Stomach (tissue), 19 donors: Measurements from ENCODE around the gene ATP8A2. TPM values are rescaled to one million over a fixed set of nuclear protein-coding genes. Genes with fewer than 3 reads are reported as not detected.

Experiments
- DNase-seq, 2 donors: peaks; one replicate each; pipeline versions ENCODE4 v3.0.0 to v3.0.0-alpha.2; 2013 to 2019
- H3K27ac ChIP-seq, 5 donors: fragments of 200-600 bp in 4 of 5; sonication (generic) in 4 of 5; one replicate each; pipeline ENCODE4 v1.5.1; 2013 to 2019; ENCODE audit warnings: mild to moderate bottlenecking in 1 of 5, moderate library complexity in 1 of 5
- H3K27me3 ChIP-seq, 3 donors: fragments of 200-600 bp; sonication (generic); one replicate each; pipeline ENCODE4 v1.5.1; 2017 to 2019; ENCODE audit warnings: mixed run types in 1 of 3
- H3K36me3 ChIP-seq, 4 donors: fragments of 200-600 bp; sonication (generic); 1 replicate in 3 of 4; 2 replicates in 1 of 4; pipeline ENCODE4 v1.5.1; 2016 to 2019
- H3K4me1 ChIP-seq, 4 donors: fragments of 200-600 bp; sonication (generic); one replicate each; pipeline ENCODE4 v1.5.1; 2016 to 2019
- H3K4me3 ChIP-seq, 4 donors: fragments of 200-600 bp; sonication (generic) in 3 of 4; one replicate each; pipeline ENCODE4 v1.5.1; 2016 to 2019; ENCODE audit warnings: mild to moderate bottlenecking in 1 of 4
- H3K9me3 ChIP-seq, 4 donors: fragments of 200-600 bp; sonication (generic); one replicate each; pipeline ENCODE4 v1.5.1; 2016 to 2019
- CTCF ChIP-seq, 7 experiments: fragments of 450-650 bp in 4 of 7; fragments of 200-600 bp in 3 of 7; sonication (generic) in 3 of 7; IDR thresholded peaks; one replicate each; pipeline ENCODE4 v1.5.1; 2016 to 2019; ENCODE audit warnings: antibody characterized with exemption in 7 of 7, control low read depth in 2 of 7, mild to moderate bottlenecking in 1 of 7
- EP300 ChIP-seq: sonication (generic); formaldehyde crosslinking; IDR thresholded peaks from one replicate; pipeline ENCODE4 v1.6.1; 2017; ENCODE audit warnings: antibody characterized with exemption
- POLR2A ChIP-seq, 4 donors: fragments of 450-650 bp; IDR thresholded peaks; one replicate each; pipeline ENCODE4 v1.6.1; 2016; ENCODE audit warnings: antibody characterized with exemption in 4 of 4, control low read depth in 2 of 4, mild to moderate bottlenecking in 1 of 4, moderate library complexity in 1 of 4
- POLR2AphosphoS5 ChIP-seq, 3 donors: sonication (generic); formaldehyde crosslinking; IDR thresholded peaks; one replicate each; pipeline ENCODE4 v1.6.1; 2016; ENCODE audit warnings: antibody characterized with exemption in 3 of 3
- WGBS, 5 donors: extraction: QIAGEN DNeasy Blood & Tissue Kit in 3 of 5; methylation state at CpG; one replicate each; pipeline versions ENCODE4 v1.1.5 to v1.1.7; 2013 to 2018; 5-methylcytosine and 5-hydroxymethylcytosine counted together
- intact Hi-C: fragments of 100-400 bp; cut with DNase I; formaldehyde crosslinking; loops from one replicate; pipeline ENCODE4 v1.15.1; 2023; ENCODE audit warnings: low total_unique reads
- long read RNA-seq, 10 donors: transcript quantifications; one replicate each; lab custom pipeline, GENCODE V29; 2026
- polyA plus RNA-seq, 3 donors: library from polyadenylated mRNA; stranded (reverse); fragments of 200-250 nt; gene quantifications; one replicate each; pipeline ENCODE4 v1.2.3, GENCODE V29; 2013
- total RNA-seq, 5 donors: library from RNA; depleted of rRNA; stranded (reverse); fragments of >200 nt; gene quantifications; one replicate each; pipeline versions ENCODE4 v1.1.0 to v1.2.3, GENCODE V29; 2014 to 2016
- donor health status: healthy with polysubstance abuse.
- donor health status: Bipolar disorder and iron deficiency.
- donor health status: healthy.

ATP8A2 gene
- total RNA-seq, result 1 to 10 TPM in 2 of 5 donors, not detected in 3; 1.6 to 3.5 TPM
- under 1 TPM; 0.12 to 0.20 (median 0.15) TPM for polyA plus RNA-seq
- long read RNA-seq, donor 1, result 0 reads
- long read RNA-seq, donor 2, result 0 reads
- long read RNA-seq, donor 3, result 0 reads
- long read RNA-seq, donor 4, result 0 reads
- long read RNA-seq, donor 5, result 0 reads
- long read RNA-seq, donor 6, result 0 reads
- long read RNA-seq, donor 7, result 0 reads
- long read RNA-seq, donor 8, result 0 reads
- long read RNA-seq, donor 9, result 0 reads
- long read RNA-seq, donor 10, result 0 reads

GRCh38 chr13:25371875-25372283, at the start of gene ATP8A2:
Gene ATP8A2 (plus strand): TSS chr13:25371974. CDS start chr13:25372213, 239 bp downstream.
- no peak for TF ChIP-seq CTCF (IDR thresholded peaks at IDR 0.05)
- no peak for TF ChIP-seq POLR2A (IDR thresholded peaks at IDR 0.05)
- TF ChIP-seq EP300, result no peak
- no peak for TF ChIP-seq POLR2AphosphoS5 (IDR thresholded peaks at IDR 0.05)
- intact Hi-C loops, result no loop called here
- 1 to 4% (median 1%) methylated on average over 28 to 58 of the region's 58 CpGs; no CpG with 5 or more reads in 1 of the 5 donors for WGBS, 5 donors
- H3K4me1 ChIP-seq, result peaks cover 9 to 17% (median 13%) of the 10 kb centered on the region in 4 donors
- DNase-seq, result no peak
- H3K36me3 ChIP-seq, result no peaks in the 10 kb centered on the region
- H3K9me3 ChIP-seq, result no peaks in the 10 kb centered on the region
- H3K27me3 ChIP-seq, result peaks cover 15 to 80% (median 66%) of the 10 kb centered on the region in 3 donors
- peak within 1 kb of the TSS; percentile 39 to 56 (median 50) for H3K4me3 ChIP-seq
- no peak within 1 kb of the TSS for H3K27ac ChIP-seq

GRCh38 chr13:25324100-25324499, 47.7 kb upstream of the ATP8A2 start:
- H3K36me3 ChIP-seq, result peaks cover 47 to 99% (median 95%) of the 10 kb centered on the region in 4 donors
- DNase-seq, result no peak
- intact Hi-C loops, result no loop called here
- 34 to 60% (median 40%) methylated on average over 2 of the region's 2 CpGs for WGBS, 5 donors
- H3K4me3 ChIP-seq, result no peak overlapping the region
- no peaks in the 10 kb centered on the region for H3K9me3 ChIP-seq
- H3K27ac ChIP-seq, result no peak overlapping the region
- H3K27me3 ChIP-seq, result no peaks in the 10 kb centered on the region
- H3K4me1 ChIP-seq, result no peaks in the 10 kb centered on the region
- TF ChIP-seq POLR2AphosphoS5 (IDR thresholded peaks at IDR 0.05) (no peak), EP300 (no peak), POLR2A (IDR thresholded peaks at IDR 0.05) (no peak), CTCF (IDR thresholded peaks at IDR 0.05) (no peak)

DNA sequence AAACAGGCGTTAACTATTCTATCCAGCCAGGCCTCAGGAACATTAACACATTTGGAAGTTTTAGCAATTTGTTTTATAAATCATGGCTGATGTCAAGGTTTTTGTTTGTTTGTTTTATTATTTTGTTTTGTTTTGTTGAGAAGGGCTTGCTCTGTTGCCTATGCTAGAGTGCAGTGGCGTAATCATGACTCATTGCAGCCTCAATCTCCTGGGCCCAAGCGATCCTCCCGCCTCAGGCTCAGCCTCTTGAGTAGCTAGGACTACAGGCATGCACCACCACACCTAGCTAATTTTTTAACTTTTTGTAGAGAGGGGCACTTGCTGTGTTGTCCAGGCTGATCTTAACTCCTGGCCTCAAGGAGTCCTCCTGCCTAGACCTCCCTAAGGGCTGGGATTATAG, 42.1 kb upstream of the ATP8A2 start:
- TF ChIP-seq EP300 (no peak), POLR2A (IDR thresholded peaks at IDR 0.05) (no peak), POLR2AphosphoS5 (IDR thresholded peaks at IDR 0.05) (no peak), CTCF (IDR thresholded peaks at IDR 0.05) (no peak)
- DNase-seq, result no peak
- H3K9me3 ChIP-seq, result no peaks in the 10 kb centered on the region
- WGBS, 5 donors, result 93 to 99% (median 97%) methylated on average over 4 of the region's 4 CpGs
- H3K36me3 ChIP-seq, result peaks cover 38 to 99% (median 93%) of the 10 kb centered on the region in 4 donors
- H3K4me3 ChIP-seq, result no peak overlapping the region
- intact Hi-C loops, result no loop called here
- no peaks in the 10 kb centered on the region for H3K4me1 ChIP-seq
- no peaks in the 10 kb centered on the region for H3K27me3 ChIP-seq
- H3K27ac ChIP-seq, result no peak overlapping the region

GRCh38 chr13:25330541-25330940, 41.2 kb upstream of the ATP8A2 start:
- 88 to 94% (median 89%) methylated on average over 1 of the region's 1 CpG for WGBS, 5 donors
- Histone ChIP-seq H3K36me3 (peaks cover 32 to 96% (median 85%) of the 10 kb centered on the region in 4 donors), H3K27me3 (no peaks in the 10 kb centered on the region), H3K4me1 (no peaks in the 10 kb centered on the region), H3K4me3 (no peak overlapping the region), H3K27ac (no peak overlapping the region), H3K9me3 (no peaks in the 10 kb centered on the region)
- DNase-seq, result no peak
- TF ChIP-seq POLR2AphosphoS5 (IDR thresholded peaks at IDR 0.05), result no peak
- no peak for TF ChIP-seq POLR2A (IDR thresholded peaks at IDR 0.05)
- no peak for TF ChIP-seq EP300
- TF ChIP-seq CTCF (IDR thresholded peaks at IDR 0.05), result no peak
- intact Hi-C loops, result no loop called here
